ENCODE measurements around the gene PSMD11. TPM values are rescaled to one million over a fixed set of nuclear protein-coding genes. Genes with fewer than 3 reads are reported as not detected.

Gene PSMD11
- total RNA-seq, 1 donor from 2014 or later: 156 TPM

DNA sequence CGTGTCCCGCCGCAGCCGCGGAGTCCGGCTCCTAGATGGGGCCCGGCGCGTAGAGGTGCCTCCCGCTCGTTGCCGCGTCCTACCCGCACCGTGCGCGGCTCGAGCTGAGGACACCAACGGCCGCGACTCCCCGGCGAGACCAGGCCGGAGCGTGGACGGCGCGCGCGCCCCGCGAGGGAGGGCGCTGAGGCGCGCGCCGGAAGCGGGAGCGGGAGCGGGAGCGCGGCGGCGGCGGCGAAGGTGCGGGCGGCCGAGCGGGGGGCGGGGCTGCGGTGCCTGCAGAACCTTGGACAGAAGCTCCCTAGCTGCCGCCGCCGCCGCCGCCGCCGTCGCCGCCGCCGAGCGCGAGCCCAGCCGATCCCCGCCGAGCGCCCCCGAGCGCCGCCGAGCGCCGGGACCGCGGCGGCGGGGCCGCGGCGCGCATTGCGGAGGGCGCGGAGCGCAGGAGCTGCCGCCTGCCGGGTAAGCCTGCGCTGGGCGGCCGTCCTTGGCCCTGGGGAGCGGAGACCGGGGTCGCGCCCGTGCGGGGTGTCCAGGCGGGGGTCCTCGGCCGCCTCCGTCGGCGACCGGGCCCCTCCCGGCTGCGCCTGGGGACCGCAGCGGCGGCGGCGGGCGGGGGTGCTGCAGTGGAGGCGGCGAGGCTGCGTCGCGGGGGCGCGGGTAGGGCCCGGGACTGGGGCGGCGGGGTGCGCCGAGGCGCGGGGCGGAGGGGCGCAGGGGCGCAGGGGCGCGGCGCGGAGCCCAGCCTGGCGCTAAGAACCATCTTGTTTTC is 42.6 kb downstream of the PSMD11 start, which contains the start of gene CDK5R1:
TSS of gene CDK5R1 (plus strand) at position 293 of the 772 bp plus-strand sequence. CDS start 628 bp downstream, outside the sequence.
- Mint-ChIP-seq H3K4me3 (peak within 1 kb of the TSS; percentile 89), H3K27me3 (ENCODE audit: low read depth) (no peaks in the 10 kb centered on the region), H3K36me3 (ENCODE audit: low read depth) (peaks cover 13% of the 10 kb centered on the region), H3K4me1 (peaks cover 69% of the 10 kb centered on the region), H3K27ac (ENCODE audit: unreplicated experiment) (peak within 1 kb of the TSS; percentile 88), H3K9me3 (no peaks in the 10 kb centered on the region)
- DNase-seq (ENCODE audit: low read depth, low spot score): peak; percentile 68
- TF ChIP-seq, protein P1, sequence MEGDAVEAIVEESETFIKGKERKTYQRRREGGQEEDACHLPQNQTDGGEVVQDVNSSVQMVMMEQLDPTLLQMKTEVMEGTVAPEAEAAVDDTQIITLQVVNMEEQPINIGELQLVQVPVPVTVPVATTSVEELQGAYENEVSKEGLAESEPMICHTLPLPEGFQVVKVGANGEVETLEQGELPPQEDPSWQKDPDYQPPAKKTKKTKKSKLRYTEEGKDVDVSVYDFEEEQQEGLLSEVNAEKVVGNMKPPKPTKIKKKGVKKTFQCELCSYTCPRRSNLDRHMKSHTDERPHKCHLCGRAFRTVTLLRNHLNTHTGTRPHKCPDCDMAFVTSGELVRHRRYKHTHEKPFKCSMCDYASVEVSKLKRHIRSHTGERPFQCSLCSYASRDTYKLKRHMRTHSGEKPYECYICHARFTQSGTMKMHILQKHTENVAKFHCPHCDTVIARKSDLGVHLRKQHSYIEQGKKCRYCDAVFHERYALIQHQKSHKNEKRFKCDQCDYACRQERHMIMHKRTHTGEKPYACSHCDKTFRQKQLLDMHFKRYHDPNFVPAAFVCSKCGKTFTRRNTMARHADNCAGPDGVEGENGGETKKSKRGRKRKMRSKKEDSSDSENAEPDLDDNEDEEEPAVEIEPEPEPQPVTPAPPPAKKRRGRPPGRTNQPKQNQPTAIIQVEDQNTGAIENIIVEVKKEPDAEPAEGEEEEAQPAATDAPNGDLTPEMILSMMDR (conservative IDR thresholded peaks at IDR 0.05): no peak

DNA sequence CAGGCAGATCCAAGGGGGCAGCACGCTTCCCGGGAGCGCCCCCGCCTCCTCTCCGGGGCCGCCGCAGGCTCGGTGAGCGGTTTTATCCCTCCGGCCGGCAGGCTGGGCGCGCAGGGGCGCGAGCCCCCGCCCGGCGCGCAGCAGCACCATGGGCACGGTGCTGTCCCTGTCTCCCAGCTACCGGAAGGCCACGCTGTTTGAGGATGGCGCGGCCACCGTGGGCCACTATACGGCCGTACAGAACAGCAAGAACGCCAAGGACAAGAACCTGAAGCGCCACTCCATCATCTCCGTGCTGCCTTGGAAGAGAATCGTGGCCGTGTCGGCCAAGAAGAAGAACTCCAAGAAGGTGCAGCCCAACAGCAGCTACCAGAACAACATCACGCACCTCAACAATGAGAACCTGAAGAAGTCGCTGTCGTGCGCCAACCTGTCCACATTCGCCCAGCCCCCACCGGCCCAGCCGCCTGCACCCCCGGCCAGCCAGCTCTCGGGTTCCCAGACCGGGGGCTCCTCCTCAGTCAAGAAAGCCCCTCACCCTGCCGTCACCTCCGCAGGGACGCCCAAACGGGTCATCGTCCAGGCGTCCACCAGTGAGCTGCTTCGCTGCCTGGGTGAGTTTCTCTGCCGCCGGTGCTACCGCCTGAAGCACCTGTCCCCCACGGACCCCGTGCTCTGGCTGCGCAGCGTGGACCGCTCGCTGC is 43.3 kb downstream of the PSMD11 start:
- no peaks in the 10 kb centered on the region for H3K9me3 Mint-ChIP-seq
- H3K27me3 Mint-ChIP-seq (ENCODE audit: low read depth): no peaks in the 10 kb centered on the region
- DNase-seq (ENCODE audit: low read depth, low spot score): no peak
- TF ChIP-seq, protein P1 (conservative IDR thresholded peaks at IDR 0.05): no peak
- peaks cover 75% of the 10 kb centered on the region for H3K4me1 Mint-ChIP-seq
- peak overlapping the region; percentile 89 for H3K4me3 Mint-ChIP-seq
- H3K27ac Mint-ChIP-seq (ENCODE audit: unreplicated experiment): peak overlapping the region; percentile 2
- H3K36me3 Mint-ChIP-seq (ENCODE audit: low read depth): peaks cover 15% of the 10 kb centered on the region

DNA sequence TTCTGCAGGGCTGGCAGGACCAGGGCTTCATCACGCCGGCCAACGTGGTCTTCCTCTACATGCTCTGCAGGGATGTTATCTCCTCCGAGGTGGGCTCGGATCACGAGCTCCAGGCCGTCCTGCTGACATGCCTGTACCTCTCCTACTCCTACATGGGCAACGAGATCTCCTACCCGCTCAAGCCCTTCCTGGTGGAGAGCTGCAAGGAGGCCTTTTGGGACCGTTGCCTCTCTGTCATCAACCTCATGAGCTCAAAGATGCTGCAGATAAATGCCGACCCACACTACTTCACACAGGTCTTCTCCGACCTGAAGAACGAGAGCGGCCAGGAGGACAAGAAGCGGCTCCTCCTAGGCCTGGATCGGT is 43.9 kb downstream of the PSMD11 start:
- Mint-ChIP-seq H3K4me1 (peaks cover 76% of the 10 kb centered on the region), H3K4me3 (peak overlapping the region; percentile 89), H3K27me3 (ENCODE audit: low read depth) (no peaks in the 10 kb centered on the region), H3K27ac (ENCODE audit: unreplicated experiment) (no peak overlapping the region), H3K36me3 (ENCODE audit: low read depth) (peaks cover 15% of the 10 kb centered on the region), H3K9me3 (no peaks in the 10 kb centered on the region)
- TF ChIP-seq, protein P1 (conservative IDR thresholded peaks at IDR 0.05): no peak
- DNase-seq (ENCODE audit: low read depth, low spot score): no peak

DNA sequence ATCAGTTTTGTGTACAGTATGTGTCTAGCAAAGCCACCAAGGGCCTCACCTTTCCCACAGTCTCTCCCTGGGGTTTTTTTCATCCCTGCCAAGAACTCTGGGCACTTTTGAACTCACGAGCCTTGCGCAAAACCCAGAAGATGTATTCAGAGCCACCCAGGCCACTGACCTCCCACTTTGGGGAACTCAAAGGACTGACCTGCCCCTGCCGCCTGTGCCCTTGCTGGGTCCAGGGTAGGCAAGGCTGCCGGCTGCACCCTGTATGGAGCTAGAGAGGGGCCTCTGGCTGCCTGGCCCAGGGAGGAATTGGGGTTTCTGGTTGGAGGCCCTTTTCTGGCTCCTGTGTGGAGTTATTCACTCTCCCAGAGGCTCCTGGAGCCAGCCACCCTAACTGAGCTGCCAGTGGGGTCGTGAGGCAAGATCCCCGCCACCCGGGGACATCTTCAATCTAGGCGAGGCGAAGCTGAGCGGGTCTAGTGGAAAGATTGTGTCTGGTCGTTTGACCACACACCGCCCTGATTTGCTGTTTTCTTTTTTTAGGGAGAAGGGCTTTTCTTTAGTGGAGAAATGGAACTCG is 44.4 kb downstream of the PSMD11 start:
- H3K4me1 Mint-ChIP-seq: peaks cover 70% of the 10 kb centered on the region

More for the DNA sequence above, 44.4 kb downstream of the PSMD11 start:
- no peaks in the 10 kb centered on the region for H3K9me3 Mint-ChIP-seq
- peak overlapping the region; percentile 67 for H3K27ac Mint-ChIP-seq (ENCODE audit: unreplicated experiment)
- H3K36me3 Mint-ChIP-seq (ENCODE audit: low read depth): peaks cover 15% of the 10 kb centered on the region
- TF ChIP-seq, protein P1 (conservative IDR thresholded peaks at IDR 0.05): no peak
- no peaks in the 10 kb centered on the region for H3K27me3 Mint-ChIP-seq (ENCODE audit: low read depth)
- peak overlapping the region; percentile 89 for H3K4me3 Mint-ChIP-seq
- no peak for DNase-seq (ENCODE audit: low read depth, low spot score)
